HepG2 (cell line): ENCODE data around the gene SGIP1. TPM values are rescaled to one million over a fixed set of nuclear protein-coding genes. Genes with fewer than 3 reads are reported as not detected.

Source experiments
- ATAC-seq: fragments of 200-7000 bp; cut with Tn5 transposase; 3 replicates; pipeline ENCODE4 v1.9.1; 2020; ENCODE audit warnings: mild to moderate bottlenecking, moderate library complexity
- BruUV-seq: library from RNA; stranded (reverse); fragments of 400-500 nt; replicated peaks from 2 replicates; lab custom pipeline; 2021; lab: Mats Ljungman, UMichigan
- CTCF ChIA-PET: fragments of 300-600 bp; formaldehyde crosslinking; extraction: SDS; loops from one replicate; lab custom pipeline; 2021; ENCODE audit warnings: low total read pairs, inconsistent platforms, low intra/inter-chr PET ratio; lab: Yijun Ruan, JAX
- POLR2A ChIA-PET: fragments of 350-600 bp; sonication (Branson Sonifier 250); formaldehyde crosslinking; loops from one replicate; lab custom pipeline; 2020; ENCODE audit warnings: antibody characterized with exemption, inconsistent platforms; lab: Yijun Ruan, JAX
- DNase-seq: peaks from one replicate; pipeline ENCODE4 v3.0.0-alpha.2; 2015; ENCODE audit warnings: low spot score
- FAIRE-seq: peaks from 3 replicates; lab custom pipeline; 2011; peaks lifted over from hg19 to GRCh38; lab: Jason Lieb, UNC
- H2AFZ ChIP-seq: one replicate; pipeline ENCODE4 v1.6.1; 2011; ENCODE audit warnings: low read length, inconsistent platforms
- H3K27ac ChIP-seq: fragments of 300-600 bp; 3 replicates; pipeline ENCODE4 v1.8.0; 2011; ENCODE audit warnings: mixed run types, mild to moderate bottlenecking, mixed read lengths, low read length, inconsistent platforms; ENCODE audit not compliant: insufficient read depth; ENCODE audit errors: extremely low read length
- H3K27me3 ChIP-seq, 2 experiments: fragments of 200-600 bp in 1 of 2; 2 replicates in 1 of 2; 3 replicates in 1 of 2; pipeline versions ENCODE4 v1.6.0 to v1.8.0; 2011; ENCODE audit warnings: low read length in 2 of 2, mild to moderate bottlenecking in 2 of 2, moderate library complexity in 2 of 2, inconsistent platforms in 1 of 2; ENCODE audit not compliant: insufficient read depth in 2 of 2, control insufficient read depth in 1 of 2
- H3K36me3 ChIP-seq, 2 experiments: fragments of 200-600 bp in 1 of 2; replicated peaks in 1 of 2; 2 replicates in 1 of 2; 3 replicates in 1 of 2; pipeline versions ENCODE4 v1.5.1 to v1.8.0; 2011; ENCODE audit warnings: low read length in 2 of 2, inconsistent platforms in 1 of 2; ENCODE audit not compliant: insufficient read depth in 2 of 2, control insufficient read depth in 1 of 2
- H3K4me1 ChIP-seq: 2 replicates; pipeline ENCODE4 v1.5.1; 2012; ENCODE audit warnings: low read length, inconsistent platforms; ENCODE audit not compliant: insufficient read depth
- H3K4me2 ChIP-seq: 2 replicates; pipeline ENCODE4 v1.6.0; 2011; ENCODE audit warnings: low read depth, low read length, inconsistent platforms
- H3K4me3 ChIP-seq, 3 experiments: fragments of 200-600 bp in 1 of 3; sonication (generic), shearing (Covaris generic) in 1 of 3; replicated peaks in 1 of 3; 2 replicates each; pipeline ENCODE4 v1.5.1; 2011 to 2016; ENCODE audit warnings: low read length in 3 of 3, inconsistent platforms in 2 of 3, low read depth in 2 of 3, mild to moderate bottlenecking in 2 of 3, control low read depth in 1 of 3, mixed read lengths in 1 of 3; ENCODE audit not compliant: insufficient read depth in 1 of 3
- H3K79me2 ChIP-seq: one replicate; pipeline ENCODE4 v1.6.1; 2011; ENCODE audit warnings: low read length, inconsistent platforms; ENCODE audit not compliant: insufficient read depth
- H3K9ac ChIP-seq: 2 replicates; pipeline ENCODE4 v1.6.0; 2011; ENCODE audit warnings: mild to moderate bottlenecking, low read depth, low read length, inconsistent platforms; ENCODE audit not compliant: insufficient read depth
- H3K9me3 ChIP-seq: 2 replicates; pipeline ENCODE4 v1.5.1; 2012; ENCODE audit warnings: mild to moderate bottlenecking, low read length
- H4K20me1 ChIP-seq: 2 replicates; pipeline ENCODE4 v1.6.0; 2011; ENCODE audit warnings: inconsistent platforms, mild to moderate bottlenecking, low read length, moderate library complexity; ENCODE audit not compliant: insufficient read depth
- FOSL1 ChIP-seq: sonication (generic); formaldehyde crosslinking; IDR thresholded peaks from 2 replicates; pipeline ENCODE4 v1.9.0; 2021; ENCODE audit warnings: missing genetic modification reagents, borderline replicate concordance
- FOXO1 ChIP-seq: sonication (generic); formaldehyde crosslinking; IDR thresholded peaks from 2 replicates; pipeline ENCODE4 v1.4.0; 2020; ENCODE audit warnings: missing genetic modification reagents
- HNRNPL ChIP-seq: fragments of 200-400 bp; formaldehyde crosslinking; IDR thresholded peaks from 2 replicates; pipeline ENCODE4 v1.6.1; 2017; ENCODE audit warnings: mild to moderate bottlenecking, low read depth, low read length
- ISL2 ChIP-seq: sonication (generic); formaldehyde crosslinking; IDR thresholded peaks from 2 replicates; pipeline ENCODE4 v1.5.0; 2020; ENCODE audit warnings: missing genetic modification reagents
- KLF12 ChIP-seq: sonication (generic); formaldehyde crosslinking; IDR thresholded peaks from 2 replicates; pipeline ENCODE4 v1.4.0; 2020; ENCODE audit warnings: missing genetic modification reagents, borderline replicate concordance
- MXI1 ChIP-seq: IDR thresholded peaks from 3 replicates; pipeline ENCODE4 v1.6.1; 2012; ENCODE audit warnings: low read depth, low read length, inconsistent platforms, borderline replicate concordance
- RNF2 ChIP-seq: fragments of 450-650 bp; conservative IDR thresholded peaks from 2 replicates; pipeline ENCODE4 v1.6.1; 2016; ENCODE audit warnings: low read depth
- SOX13 ChIP-seq, 3 experiments: fragments of 450-650 bp in 1 of 3; sonication (generic) in 1 of 3; formaldehyde crosslinking in 1 of 3; IDR thresholded peaks in 2 of 3; conservative IDR thresholded peaks in 1 of 3; 2 replicates each; pipeline versions ENCODE4 v1.5.0 to v1.6.1; 2016 to 2020; ENCODE audit warnings: antibody characterized with exemption in 1 of 3, mild to moderate bottlenecking in 1 of 3, missing compliant biosample characterization in 1 of 3, missing genetic modification reagents in 1 of 3, moderate library complexity in 1 of 3
- SPEN ChIP-seq: sonication (generic); formaldehyde crosslinking; IDR thresholded peaks from 2 replicates; pipeline ENCODE4 v1.5.1; 2020; ENCODE audit warnings: low read depth, mild to moderate bottlenecking, missing genetic modification reagents
- ZFP82 ChIP-seq: sonication (generic); formaldehyde crosslinking; IDR thresholded peaks from 2 replicates; pipeline ENCODE4 v1.5.1; 2020; ENCODE audit warnings: mild to moderate bottlenecking, missing genetic modification reagents, borderline replicate concordance
- ZNF792 ChIP-seq: IDR thresholded peaks from 2 replicates; pipeline ENCODE4 v1.6.1; 2016
- ZSCAN30 ChIP-seq: sonication (generic); formaldehyde crosslinking; IDR thresholded peaks from 2 replicates; pipeline ENCODE4 v1.5.0; 2020; ENCODE audit warnings: mild to moderate bottlenecking, missing genetic modification reagents
- ZZZ3 ChIP-seq: sonication (generic); formaldehyde crosslinking; IDR thresholded peaks from 2 replicates; pipeline ENCODE4 v1.4.0; 2020; ENCODE audit warnings: missing genetic modification reagents, mild to moderate bottlenecking, borderline replicate concordance
- WGBS: methylation state at CpG from one replicate; pipeline ENCODE4 v1.1.6; 2017; ENCODE audit warnings: low lambda C conversion rate; 5-methylcytosine and 5-hydroxymethylcytosine counted together
- in situ Hi-C: cut with HindIII; loops from 2 replicates; pipeline ENCODE4 v1.10.0; 2017; ENCODE audit warnings: low pct_unique_long_range_greater_than_20kb; ENCODE audit not compliant: extremely low pct_ligation_motif_present
- intact Hi-C: fragments of 100-400 bp; cut with micrococcal nuclease; formaldehyde crosslinking; loops from one replicate; pipeline ENCODE4 v1.10.0; 2022; ENCODE audit not compliant: unreplicated experiment
- polyA plus RNA-seq, 8 experiments: library from polyadenylated mRNA; depleted of rRNA in 3 of 8; stranded (reverse) in 7 of 8; unstranded in 1 of 8; fragments of >200 nt; fragmentation: Illumina TruSeq in 4 of 8; extraction: Trizol in 4 of 8; gene quantifications; 2 replicates each; pipeline versions ENCODE4 v1.2.1 to v1.2.3, GENCODE V29; 2011 to 2016; ENCODE audit warnings: low read depth in 4 of 8, missing spikeins in 1 of 8, mixed read lengths in 1 of 8; ENCODE audit not compliant: insufficient read depth in 1 of 8
- total RNA-seq, 5 experiments: library from RNA; depleted of rRNA; stranded (reverse); fragments of >200 nt; fragmentation: Illumina TruSeq; extraction: Trizol; gene quantifications; 2 replicates each; pipeline ENCODE4 v1.2.3, GENCODE V29; 2016; ENCODE audit warnings: low read depth in 1 of 5
- TF ChIP-seq, protein P1 (sequence below): conservative IDR thresholded peaks from 2 replicates; pipeline ENCODE4 v1.6.1; 2018; ENCODE audit warnings: missing genetic modification reagents
- TF ChIP-seq, protein P2 (sequence below): sonication (generic); formaldehyde crosslinking; IDR thresholded peaks from 2 replicates; pipeline ENCODE4 v1.5.0; 2020; ENCODE audit warnings: mild to moderate bottlenecking, missing genetic modification reagents

The SGIP1 gene
- total and polyA plus RNA-seq, 2 of the 13 experiments (the other 11 are each of a cell fraction or from before 2014, with no cell fraction given): not detected

DNA sequence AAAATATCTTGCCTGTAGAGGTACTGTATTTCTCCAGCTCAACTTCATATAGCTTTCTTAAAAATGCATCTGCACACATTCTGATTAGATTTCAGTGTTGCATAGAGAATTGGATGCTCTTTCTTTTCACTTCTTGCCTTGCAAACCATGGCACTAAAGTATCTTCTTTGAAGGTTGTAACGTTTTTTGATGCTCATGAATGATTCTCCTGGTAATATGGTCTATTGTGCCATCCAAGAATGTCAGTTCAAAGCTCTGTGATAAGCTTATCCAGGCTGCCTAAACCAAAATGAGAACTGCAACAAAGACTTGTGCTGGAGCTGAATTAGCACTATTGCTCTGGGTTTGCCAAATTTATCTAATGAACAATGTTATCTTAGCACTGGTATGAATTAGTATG, 1.9 kb downstream of the SGIP1 start:
- intact Hi-C loops (no loop called here), in situ Hi-C loops (no loop called here)
- no peak for ATAC-seq
- H2AFZ ChIP-seq: no peak overlapping the region
- no peak for FAIRE-seq
- H3K4me3 ChIP-seq: no peak overlapping the region
- no peaks in the 10 kb centered on the region for H4K20me1 ChIP-seq
- TF ChIP-seq, protein P1, sequence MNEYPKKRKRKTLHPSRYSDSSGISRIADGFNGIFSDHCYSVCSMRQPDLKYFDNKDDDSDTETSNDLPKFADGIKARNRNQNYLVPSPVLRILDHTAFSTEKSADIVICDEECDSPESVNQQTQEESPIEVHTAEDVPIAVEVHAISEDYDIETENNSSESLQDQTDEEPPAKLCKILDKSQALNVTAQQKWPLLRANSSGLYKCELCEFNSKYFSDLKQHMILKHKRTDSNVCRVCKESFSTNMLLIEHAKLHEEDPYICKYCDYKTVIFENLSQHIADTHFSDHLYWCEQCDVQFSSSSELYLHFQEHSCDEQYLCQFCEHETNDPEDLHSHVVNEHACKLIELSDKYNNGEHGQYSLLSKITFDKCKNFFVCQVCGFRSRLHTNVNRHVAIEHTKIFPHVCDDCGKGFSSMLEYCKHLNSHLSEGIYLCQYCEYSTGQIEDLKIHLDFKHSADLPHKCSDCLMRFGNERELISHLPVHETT (CRISPR knock-in tag): no peak
- TF ChIP-seq FOSL1 (CRISPR knock-in tag) (no peak), ZFP82 (CRISPR knock-in tag) (no peak), KLF12 (CRISPR knock-in tag) (no peak)
- H3K9ac ChIP-seq: no peak overlapping the region
- no peak overlapping the region for H3K27ac ChIP-seq
- no peaks in the 10 kb centered on the region for H3K36me3 ChIP-seq
- no peaks in the 10 kb centered on the region for H3K79me2 ChIP-seq
- H3K4me1 ChIP-seq: peaks cover 23% of the 10 kb centered on the region
- no TSS peak for BruUV-seq
- ChIA-PET CTCF (no interaction called here), POLR2A (no interaction called here)
- H3K27me3 ChIP-seq: 0 out of 5 replicates have a peak, but pooled peaks cover 0 to 6% of the 10 kb centered on the region in 2 experiments
- no peak for DNase-seq
- WGBS: 10% methylated on average over 1 of the region's 1 CpG
- H3K4me2 ChIP-seq: no peak overlapping the region
- H3K9me3 ChIP-seq: no peaks in the 10 kb centered on the region

DNA sequence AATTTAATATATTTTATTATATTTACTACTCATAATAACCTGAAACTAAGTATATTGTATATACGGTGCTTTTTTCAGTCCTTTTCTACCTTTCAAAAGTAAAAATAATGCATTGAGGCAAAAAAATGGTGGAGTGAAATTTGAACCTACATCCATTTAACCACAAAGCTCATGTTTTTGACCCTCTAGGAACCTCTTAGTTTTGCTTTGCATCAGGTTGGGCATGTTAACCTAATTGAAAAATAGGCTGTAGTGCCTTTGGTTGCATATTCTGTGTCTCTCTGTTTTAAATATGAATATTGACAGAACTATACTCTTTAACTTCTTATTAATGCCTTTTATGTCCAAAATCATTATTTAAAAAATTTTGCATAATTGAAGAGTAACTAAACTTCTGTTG, 3.8 kb downstream of the SGIP1 start:
- no peak for ATAC-seq
- Histone ChIP-seq H3K9me3 (no peaks in the 10 kb centered on the region), H3K36me3 (no peaks in the 10 kb centered on the region), H3K4me3 (no peak overlapping the region), H3K4me2 (no peak overlapping the region), H3K9ac (no peak overlapping the region), H2AFZ (no peak overlapping the region), H3K79me2 (no peaks in the 10 kb centered on the region), H3K27me3 (0 out of 5 replicates have a peak, but pooled peaks cover 0 to 6% of the 10 kb centered on the region in 2 experiments), H3K4me1 (peaks cover 40% of the 10 kb centered on the region), H3K27ac (no peak overlapping the region), H4K20me1 (no peaks in the 10 kb centered on the region)
- WGBS: 100% methylated on average over 1 of the region's 1 CpG
- in situ Hi-C loops: no loop called here
- BruUV-seq: no TSS peak
- DNase-seq: no peak
- ChIA-PET CTCF (no interaction called here), POLR2A (no interaction called here)
- intact Hi-C loops: no loop called here
- no peak for FAIRE-seq
- no peak for TF ChIP-seq FOXO1 (CRISPR knock-in tag)
- no peak for TF ChIP-seq SPEN (CRISPR knock-in tag)
- TF ChIP-seq HNRNPL: no peak
- TF ChIP-seq ZZZ3 (CRISPR knock-in tag): no peak
- TF ChIP-seq RNF2: no peak
- no peak for TF ChIP-seq MXI1
- TF ChIP-seq ZNF792 (CRISPR knock-in tag): no peak
- TF ChIP-seq SOX13 (IDR thresholded peaks at IDR 0.05): no peak
- no peak for TF ChIP-seq SOX13 (CRISPR knock-in tag; conservative IDR thresholded peaks at IDR 0.05 in 1 of 2, IDR thresholded peaks at IDR 0.05 in 1 of 2)
- TF ChIP-seq ZSCAN30 (CRISPR knock-in tag): no peak
- TF ChIP-seq ISL2: no peak
- TF ChIP-seq, protein P2, sequence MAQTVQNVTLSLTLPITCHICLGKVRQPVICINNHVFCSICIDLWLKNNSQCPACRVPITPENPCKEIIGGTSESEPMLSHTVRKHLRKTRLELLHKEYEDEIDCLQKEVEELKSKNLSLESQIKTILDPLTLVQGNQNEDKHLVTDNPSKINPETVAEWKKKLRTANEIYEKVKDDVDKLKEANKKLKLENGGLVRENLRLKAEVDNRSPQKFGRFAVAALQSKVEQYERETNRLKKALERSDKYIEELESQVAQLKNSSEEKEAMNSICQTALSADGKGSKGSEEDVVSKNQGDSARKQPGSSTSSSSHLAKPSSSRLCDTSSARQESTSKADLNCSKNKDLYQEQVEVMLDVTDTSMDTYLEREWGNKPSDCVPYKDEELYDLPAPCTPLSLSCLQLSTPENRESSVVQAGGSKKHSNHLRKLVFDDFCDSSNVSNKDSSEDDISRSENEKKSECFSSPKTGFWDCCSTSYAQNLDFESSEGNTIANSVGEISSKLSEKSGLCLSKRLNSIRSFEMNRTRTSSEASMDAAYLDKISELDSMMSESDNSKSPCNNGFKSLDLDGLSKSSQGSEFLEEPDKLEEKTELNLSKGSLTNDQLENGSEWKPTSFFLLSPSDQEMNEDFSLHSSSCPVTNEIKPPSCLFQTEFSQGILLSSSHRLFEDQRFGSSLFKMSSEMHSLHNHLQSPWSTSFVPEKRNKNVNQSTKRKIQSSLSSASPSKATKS (CRISPR knock-in tag): no peak
